ENCODE data around the gene ATP8B3. TPM values are rescaled to one million over a fixed set of nuclear protein-coding genes. Genes with fewer than 3 reads are reported as not detected.
A peak's percentile ranks its signal among the peaks of the same experiment; 100 is the strongest.

ATP8B3 gene
- total RNA-seq, 1 donor from 2014 or later = 3.0 TPM

DNA sequence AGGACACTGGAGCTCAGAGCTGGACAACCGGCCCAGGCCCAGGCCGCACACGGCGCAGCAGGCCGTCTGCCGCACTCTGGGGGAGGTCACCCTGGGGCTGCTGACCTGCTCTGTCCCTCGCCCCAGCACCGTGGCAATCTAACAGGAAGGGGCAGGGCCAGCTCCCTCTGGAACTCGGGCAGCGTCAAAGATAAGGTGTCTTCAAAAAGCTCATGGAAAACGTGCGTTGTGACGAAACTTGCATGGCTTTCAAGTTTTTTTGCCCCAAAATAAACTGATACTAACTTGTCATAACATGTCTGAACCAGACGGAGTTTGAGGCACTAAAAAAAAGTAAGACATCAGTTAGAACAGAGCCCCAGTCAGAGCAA, 12.2 kb upstream of the ATP8B3 start:
- no peak overlapping the region for H3K4me2 ChIP-seq (ENCODE audit: low read length)
- H3K79me2 ChIP-seq (ENCODE audit: insufficient read depth, low read length) = peaks cover 15% of the 10 kb centered on the region
- peaks cover 29% of the 10 kb centered on the region for H4K20me1 ChIP-seq (ENCODE audit: insufficient read depth, low read length)
- H3K27me3 Mint-ChIP-seq (ENCODE audit: low read depth, unreplicated experiment) = no peaks in the 10 kb centered on the region
- no peaks in the 10 kb centered on the region for H3K9me3 ChIP-seq (ENCODE audit: insufficient read depth, low read depth, low read length)
- H2AFZ ChIP-seq (ENCODE audit: low read depth, low read length) = no peak overlapping the region
- no peak overlapping the region for H3K4me3 ChIP-seq (ENCODE audit: insufficient read depth, low read depth, low read length)
- H3K9me3 Mint-ChIP-seq (ENCODE audit: unreplicated experiment) = no peaks in the 10 kb centered on the region
- no peak overlapping the region for H3K9ac ChIP-seq (ENCODE audit: low read length)
- no peak overlapping the region for H3K4me3 Mint-ChIP-seq (ENCODE audit: unreplicated experiment)
- H3K27ac Mint-ChIP-seq (ENCODE audit: unreplicated experiment) = peak overlapping the region; percentile 66
- no peaks in the 10 kb centered on the region for H3K36me3 ChIP-seq (ENCODE audit: insufficient read depth, low read length)
- DNase-seq (ENCODE audit: low read depth) (no peak), FAIRE-seq (no peak)
- H3K27me3 ChIP-seq (ENCODE audit: insufficient read depth, low read length) = no peaks in the 10 kb centered on the region
- peaks cover 2% of the 10 kb centered on the region for H3K4me1 ChIP-seq (ENCODE audit: insufficient read depth, low read length)
- peaks cover 4% of the 10 kb centered on the region for H3K4me1 Mint-ChIP-seq (ENCODE audit: low read depth, unreplicated experiment)
- TF ChIP-seq, protein P1, sequence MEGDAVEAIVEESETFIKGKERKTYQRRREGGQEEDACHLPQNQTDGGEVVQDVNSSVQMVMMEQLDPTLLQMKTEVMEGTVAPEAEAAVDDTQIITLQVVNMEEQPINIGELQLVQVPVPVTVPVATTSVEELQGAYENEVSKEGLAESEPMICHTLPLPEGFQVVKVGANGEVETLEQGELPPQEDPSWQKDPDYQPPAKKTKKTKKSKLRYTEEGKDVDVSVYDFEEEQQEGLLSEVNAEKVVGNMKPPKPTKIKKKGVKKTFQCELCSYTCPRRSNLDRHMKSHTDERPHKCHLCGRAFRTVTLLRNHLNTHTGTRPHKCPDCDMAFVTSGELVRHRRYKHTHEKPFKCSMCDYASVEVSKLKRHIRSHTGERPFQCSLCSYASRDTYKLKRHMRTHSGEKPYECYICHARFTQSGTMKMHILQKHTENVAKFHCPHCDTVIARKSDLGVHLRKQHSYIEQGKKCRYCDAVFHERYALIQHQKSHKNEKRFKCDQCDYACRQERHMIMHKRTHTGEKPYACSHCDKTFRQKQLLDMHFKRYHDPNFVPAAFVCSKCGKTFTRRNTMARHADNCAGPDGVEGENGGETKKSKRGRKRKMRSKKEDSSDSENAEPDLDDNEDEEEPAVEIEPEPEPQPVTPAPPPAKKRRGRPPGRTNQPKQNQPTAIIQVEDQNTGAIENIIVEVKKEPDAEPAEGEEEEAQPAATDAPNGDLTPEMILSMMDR (IDR thresholded peaks at IDR 0.05; ENCODE audit: insufficient read depth, low read depth, low read length) = no peak
- no peak for TF ChIP-seq EZH2 (IDR thresholded peaks at IDR 0.05; ENCODE audit: insufficient read depth, low read length)
- H3K36me3 Mint-ChIP-seq (ENCODE audit: low read depth, unreplicated experiment) = no peaks in the 10 kb centered on the region
- H3K27ac ChIP-seq (ENCODE audit: low read depth, low read length) = no peak overlapping the region

GRCh38 chr19:1823539-1824251, 11.6 kb upstream of the ATP8B3 start:
- Histone ChIP-seq H3K27ac (ENCODE audit: low read depth, low read length) (no peak overlapping the region), H3K79me2 (ENCODE audit: insufficient read depth, low read length) (peaks cover 15% of the 10 kb centered on the region), H3K27me3 (ENCODE audit: insufficient read depth, low read length) (no peaks in the 10 kb centered on the region), H4K20me1 (ENCODE audit: insufficient read depth, low read length) (peaks cover 29% of the 10 kb centered on the region), H3K9ac (ENCODE audit: low read length) (no peak overlapping the region), H3K4me3 (ENCODE audit: insufficient read depth, low read depth, low read length) (no peak overlapping the region), H3K4me1 (ENCODE audit: insufficient read depth, low read length) (peaks cover 2% of the 10 kb centered on the region), H2AFZ (ENCODE audit: low read depth, low read length) (no peak overlapping the region), H3K9me3 (ENCODE audit: insufficient read depth, low read depth, low read length) (no peaks in the 10 kb centered on the region), H3K36me3 (ENCODE audit: insufficient read depth, low read length) (no peaks in the 10 kb centered on the region), H3K4me2 (ENCODE audit: low read length) (no peak overlapping the region)
- Mint-ChIP-seq H3K4me1 (ENCODE audit: low read depth, unreplicated experiment) (peaks cover 4% of the 10 kb centered on the region), H3K27me3 (ENCODE audit: low read depth, unreplicated experiment) (no peaks in the 10 kb centered on the region), H3K36me3 (ENCODE audit: low read depth, unreplicated experiment) (no peaks in the 10 kb centered on the region), H3K27ac (ENCODE audit: unreplicated experiment) (no peak overlapping the region), H3K9me3 (ENCODE audit: unreplicated experiment) (no peaks in the 10 kb centered on the region), H3K4me3 (ENCODE audit: unreplicated experiment) (no peak overlapping the region)
- TF ChIP-seq EZH2 (IDR thresholded peaks at IDR 0.05; ENCODE audit: insufficient read depth, low read length) = no peak
- TF ChIP-seq, protein P1 (IDR thresholded peaks at IDR 0.05; ENCODE audit: insufficient read depth, low read depth, low read length) = no peak
- FAIRE-seq (no peak), DNase-seq (ENCODE audit: low read depth) (no peak)

DNA sequence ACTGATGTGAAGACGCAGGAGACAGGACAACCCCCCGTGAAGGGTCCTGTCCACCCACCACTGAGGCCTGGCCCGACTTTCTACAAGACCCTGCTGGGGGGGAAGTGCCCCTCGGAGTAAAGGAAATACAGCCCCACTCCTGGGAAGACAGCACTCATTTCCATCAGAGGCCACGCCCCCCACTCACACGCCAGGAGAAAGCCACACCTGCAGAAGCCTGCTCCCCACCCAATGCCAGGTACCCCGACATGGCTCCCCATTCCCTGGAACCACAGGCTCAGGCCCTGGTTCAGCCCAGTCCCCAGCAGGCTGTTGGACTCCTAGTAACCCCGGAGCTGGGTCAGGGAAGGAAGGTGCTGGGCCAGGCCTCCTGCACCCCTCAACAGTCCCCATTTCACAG, 10.9 kb upstream of the ATP8B3 start:
- no peak overlapping the region for H3K4me3 ChIP-seq (ENCODE audit: insufficient read depth, low read depth, low read length)
- no peak overlapping the region for H3K27ac ChIP-seq (ENCODE audit: low read depth, low read length)
- no peak overlapping the region for H3K4me2 ChIP-seq (ENCODE audit: low read length)
- Mint-ChIP-seq H3K9me3 (ENCODE audit: unreplicated experiment) (no peaks in the 10 kb centered on the region), H3K4me1 (ENCODE audit: low read depth, unreplicated experiment) (peaks cover 4% of the 10 kb centered on the region), H3K36me3 (ENCODE audit: low read depth, unreplicated experiment) (no peaks in the 10 kb centered on the region), H3K27me3 (ENCODE audit: low read depth, unreplicated experiment) (no peaks in the 10 kb centered on the region), H3K27ac (ENCODE audit: unreplicated experiment) (no peak overlapping the region), H3K4me3 (ENCODE audit: unreplicated experiment) (no peak overlapping the region)
- no peaks in the 10 kb centered on the region for H3K9me3 ChIP-seq (ENCODE audit: insufficient read depth, low read depth, low read length)
- H3K79me2 ChIP-seq (ENCODE audit: insufficient read depth, low read length) = peaks cover 15% of the 10 kb centered on the region
- H3K9ac ChIP-seq (ENCODE audit: low read length) = no peak overlapping the region
- H3K36me3 ChIP-seq (ENCODE audit: insufficient read depth, low read length) = no peaks in the 10 kb centered on the region
- DNase-seq (ENCODE audit: low read depth) (no peak), FAIRE-seq (no peak)
- no peaks in the 10 kb centered on the region for H3K27me3 ChIP-seq (ENCODE audit: insufficient read depth, low read length)
- H3K4me1 ChIP-seq (ENCODE audit: insufficient read depth, low read length) = peaks cover 2% of the 10 kb centered on the region
- TF ChIP-seq, protein P1 (IDR thresholded peaks at IDR 0.05; ENCODE audit: insufficient read depth, low read depth, low read length) = no peak
- no peak for TF ChIP-seq EZH2 (IDR thresholded peaks at IDR 0.05; ENCODE audit: insufficient read depth, low read length)
- H2AFZ ChIP-seq (ENCODE audit: low read depth, low read length) = no peak overlapping the region
- H4K20me1 ChIP-seq (ENCODE audit: insufficient read depth, low read length) = peaks cover 29% of the 10 kb centered on the region
